Gastroesophageal sphincter (tissue), 4 donors: Measurements from ENCODE around the gene DMKN. TPM values are rescaled to one million over a fixed set of nuclear protein-coding genes. Genes with fewer than 3 reads are reported as not detected.

Experiments
- ATAC-seq: fragments of 150-250 bp; one replicate; pipeline ENCODE4 v1.9.1; 2016; ENCODE audit warnings: mild to moderate bottlenecking, moderate library complexity
- H3K27ac ChIP-seq, 4 donors: fragments of 200-600 bp; sonication (generic) in 3 of 4; 1 replicate in 3 of 4; 2 replicates in 1 of 4; pipeline ENCODE4 v1.5.1; 2016 to 2019
- H3K27me3 ChIP-seq: fragments of 200-600 bp; sonication (generic); one replicate; pipeline ENCODE4 v1.5.1; 2019
- H3K36me3 ChIP-seq, 2 donors: fragments of 200-600 bp; sonication (generic); one replicate each; pipeline ENCODE4 v1.5.1; 2019; ENCODE audit warnings: control low read depth in 1 of 2
- H3K4me1 ChIP-seq, 3 donors: fragments of 200-600 bp; sonication (generic); 1 replicate in 2 of 3; 2 replicates in 1 of 3; pipeline ENCODE4 v1.5.1; 2016 to 2019; ENCODE audit warnings: control low read depth in 2 of 3
- H3K4me3 ChIP-seq, 2 donors: fragments of 200-600 bp; sonication (generic); one replicate each; pipeline ENCODE4 v1.5.1; 2019; ENCODE audit warnings: mild to moderate bottlenecking in 1 of 2, moderate library complexity in 1 of 2
- H3K9me3 ChIP-seq, 3 donors: fragments of 200-600 bp; sonication (generic); one replicate each; pipeline ENCODE4 v1.5.1; 2017 to 2019; ENCODE audit warnings: control low read depth in 2 of 3
- EP300 ChIP-seq: sonication (generic); formaldehyde crosslinking; IDR thresholded peaks from one replicate; pipeline ENCODE4 v1.6.1; 2017; ENCODE audit warnings: antibody characterized with exemption, mild to moderate bottlenecking
- POLR2A ChIP-seq, 2 donors: fragments of 450-650 bp; IDR thresholded peaks; one replicate each; pipeline ENCODE4 v1.6.1; 2017; ENCODE audit warnings: antibody characterized with exemption in 2 of 2, mild to moderate bottlenecking in 2 of 2, moderate library complexity in 1 of 2
- POLR2AphosphoS5 ChIP-seq: sonication (generic); formaldehyde crosslinking; IDR thresholded peaks from one replicate; pipeline ENCODE4 v1.6.1; 2017; ENCODE audit warnings: antibody characterized with exemption
- WGBS, 2 donors: methylation state at CpG; one replicate each; pipeline ENCODE4 v1.1.5; 2018; ENCODE audit warnings: low coverage in 1 of 2; 5-methylcytosine and 5-hydroxymethylcytosine counted together
- total RNA-seq, 4 donors: library from RNA; depleted of rRNA; stranded (reverse); fragments of >200 nt; gene quantifications; one replicate each; pipeline ENCODE4 v1.1.0, GENCODE V29; 2016
- TF ChIP-seq, protein P1 (sequence below), 4 experiments: fragments of 200-600 bp in 2 of 4; fragments of 450-650 bp in 2 of 4; sonication (generic) in 1 of 4; IDR thresholded peaks; one replicate each; pipeline ENCODE4 v1.5.1; 2017 to 2019; ENCODE audit warnings: antibody characterized with exemption in 4 of 4, mild to moderate bottlenecking in 2 of 4, moderate library complexity in 2 of 4

The DMKN gene
- total RNA-seq, 4 donors from 2014 or later: 5.6 to 20.0 (median 9.0) TPM

DNA sequence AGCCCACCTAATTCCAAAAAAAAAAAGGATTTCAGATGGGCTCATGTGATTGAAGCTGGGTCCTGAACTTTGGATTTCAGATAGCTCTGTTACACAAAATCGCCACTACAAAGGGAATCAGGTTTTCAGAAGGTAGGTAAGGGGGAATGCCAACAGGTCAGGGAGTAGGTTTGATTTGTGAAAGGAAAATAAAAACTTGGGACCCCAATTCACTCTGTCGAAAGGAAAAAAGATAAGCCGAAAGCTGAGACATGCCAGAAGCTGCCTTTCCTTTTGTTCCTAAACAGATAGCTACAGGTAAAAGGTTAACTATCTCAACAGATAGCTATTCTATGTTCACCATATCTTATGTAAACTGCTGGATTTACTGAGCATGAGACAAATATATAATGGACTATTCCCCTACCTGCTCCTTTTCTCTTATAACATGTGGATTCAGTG, 27.2 kb downstream of the DMKN start:
- WGBS, 2 donors: 59 to 60% methylated on average over 3 of the region's 3 CpGs
- Histone ChIP-seq H3K36me3 (no peaks in the 10 kb centered on the region), H3K27me3 (peaks cover 40% of the 10 kb centered on the region), H3K4me3 (no peak overlapping the region), H3K4me1 (no peaks in the 10 kb centered on the region), H3K27ac (no peak overlapping the region), H3K9me3 (no peaks in the 10 kb centered on the region)
- TF ChIP-seq POLR2A (IDR thresholded peaks at IDR 0.05) (no peak), EP300 (no peak), POLR2AphosphoS5 (no peak)
- TF ChIP-seq, protein P1, sequence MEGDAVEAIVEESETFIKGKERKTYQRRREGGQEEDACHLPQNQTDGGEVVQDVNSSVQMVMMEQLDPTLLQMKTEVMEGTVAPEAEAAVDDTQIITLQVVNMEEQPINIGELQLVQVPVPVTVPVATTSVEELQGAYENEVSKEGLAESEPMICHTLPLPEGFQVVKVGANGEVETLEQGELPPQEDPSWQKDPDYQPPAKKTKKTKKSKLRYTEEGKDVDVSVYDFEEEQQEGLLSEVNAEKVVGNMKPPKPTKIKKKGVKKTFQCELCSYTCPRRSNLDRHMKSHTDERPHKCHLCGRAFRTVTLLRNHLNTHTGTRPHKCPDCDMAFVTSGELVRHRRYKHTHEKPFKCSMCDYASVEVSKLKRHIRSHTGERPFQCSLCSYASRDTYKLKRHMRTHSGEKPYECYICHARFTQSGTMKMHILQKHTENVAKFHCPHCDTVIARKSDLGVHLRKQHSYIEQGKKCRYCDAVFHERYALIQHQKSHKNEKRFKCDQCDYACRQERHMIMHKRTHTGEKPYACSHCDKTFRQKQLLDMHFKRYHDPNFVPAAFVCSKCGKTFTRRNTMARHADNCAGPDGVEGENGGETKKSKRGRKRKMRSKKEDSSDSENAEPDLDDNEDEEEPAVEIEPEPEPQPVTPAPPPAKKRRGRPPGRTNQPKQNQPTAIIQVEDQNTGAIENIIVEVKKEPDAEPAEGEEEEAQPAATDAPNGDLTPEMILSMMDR (IDR thresholded peaks at IDR 0.05): no peak
- no peak for ATAC-seq

DNA sequence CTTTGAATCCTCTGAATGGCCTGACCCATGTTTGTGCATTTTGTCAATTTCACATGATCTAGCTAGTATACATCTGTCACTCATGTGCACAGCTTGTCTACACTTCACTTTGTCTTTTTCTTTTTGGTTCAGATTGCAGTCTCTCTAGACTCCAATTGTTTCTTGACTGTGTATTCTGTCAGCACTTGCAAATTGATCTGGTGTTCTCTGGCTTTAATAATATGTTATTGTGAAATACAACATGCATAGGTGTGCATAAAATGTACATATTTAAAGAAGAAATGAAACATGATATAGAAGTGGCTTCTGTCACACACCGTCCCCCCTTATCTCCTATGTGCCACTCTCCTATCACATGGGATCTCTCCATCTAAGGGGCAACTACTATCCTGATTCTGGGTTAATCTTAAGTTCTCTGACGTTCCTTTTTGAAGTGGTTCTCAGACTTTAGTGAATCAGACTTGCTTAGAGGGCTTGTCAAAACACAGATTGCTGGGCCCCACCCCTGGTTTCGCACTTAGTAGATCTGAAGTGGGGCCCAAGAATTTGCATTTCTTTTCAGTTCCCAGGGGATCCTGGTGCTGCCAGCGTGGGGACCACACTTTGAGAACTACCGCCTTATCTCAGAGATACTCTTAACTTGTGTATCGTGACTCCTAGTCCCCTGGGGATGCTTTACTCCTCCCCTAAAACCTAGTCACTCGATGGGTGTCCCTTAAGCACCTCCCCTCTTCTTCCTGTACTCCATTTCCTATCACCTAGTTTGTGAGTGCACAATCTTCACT, 29.0 kb downstream of the DMKN start:
- Histone ChIP-seq H3K4me1 (no peaks in the 10 kb centered on the region), H3K9me3 (no peaks in the 10 kb centered on the region), H3K27me3 (peaks cover 27% of the 10 kb centered on the region), H3K4me3 (no peak overlapping the region), H3K27ac (no peak overlapping the region), H3K36me3 (no peaks in the 10 kb centered on the region)
- no peak for ATAC-seq
- TF ChIP-seq POLR2A (IDR thresholded peaks at IDR 0.05): no peak
- no peak for TF ChIP-seq POLR2AphosphoS5
- TF ChIP-seq EP300: no peak
- TF ChIP-seq, protein P1 (IDR thresholded peaks at IDR 0.05): no peak
- 48 to 55% methylated on average over 6 to 7 of the region's 7 CpGs for WGBS, 2 donors

DNA sequence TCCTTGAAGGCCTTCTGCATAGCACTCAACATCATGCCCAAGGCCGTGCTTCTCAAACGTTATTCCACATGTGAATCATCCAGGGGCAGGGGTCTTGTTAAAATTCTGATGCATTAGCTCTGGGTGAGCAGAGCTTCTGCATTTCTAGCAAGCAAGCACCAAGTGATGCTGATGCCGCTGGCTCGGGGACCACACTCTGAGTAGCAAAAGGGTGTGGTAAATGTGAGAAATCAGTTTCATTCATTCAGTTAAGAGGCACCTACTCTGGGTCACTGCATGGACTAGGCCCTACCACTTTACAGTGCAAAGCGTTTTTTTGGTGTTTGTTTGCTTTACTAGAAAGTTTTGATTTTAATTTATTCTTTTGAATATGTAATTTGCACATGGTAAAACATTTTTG, 30.4 kb downstream of the DMKN start:
- 65 to 69% methylated on average over 1 to 5 of the region's 5 CpGs for WGBS, 2 donors
- Histone ChIP-seq H3K27ac (no peak overlapping the region), H3K4me1 (no peaks in the 10 kb centered on the region), H3K4me3 (no peak overlapping the region), H3K9me3 (no peaks in the 10 kb centered on the region), H3K36me3 (no peaks in the 10 kb centered on the region), H3K27me3 (peaks cover 14% of the 10 kb centered on the region)
- TF ChIP-seq EP300 (no peak), POLR2A (IDR thresholded peaks at IDR 0.05) (no peak), POLR2AphosphoS5 (no peak)
- TF ChIP-seq, protein P1 (IDR thresholded peaks at IDR 0.05): no peak
- ATAC-seq: no peak

DNA sequence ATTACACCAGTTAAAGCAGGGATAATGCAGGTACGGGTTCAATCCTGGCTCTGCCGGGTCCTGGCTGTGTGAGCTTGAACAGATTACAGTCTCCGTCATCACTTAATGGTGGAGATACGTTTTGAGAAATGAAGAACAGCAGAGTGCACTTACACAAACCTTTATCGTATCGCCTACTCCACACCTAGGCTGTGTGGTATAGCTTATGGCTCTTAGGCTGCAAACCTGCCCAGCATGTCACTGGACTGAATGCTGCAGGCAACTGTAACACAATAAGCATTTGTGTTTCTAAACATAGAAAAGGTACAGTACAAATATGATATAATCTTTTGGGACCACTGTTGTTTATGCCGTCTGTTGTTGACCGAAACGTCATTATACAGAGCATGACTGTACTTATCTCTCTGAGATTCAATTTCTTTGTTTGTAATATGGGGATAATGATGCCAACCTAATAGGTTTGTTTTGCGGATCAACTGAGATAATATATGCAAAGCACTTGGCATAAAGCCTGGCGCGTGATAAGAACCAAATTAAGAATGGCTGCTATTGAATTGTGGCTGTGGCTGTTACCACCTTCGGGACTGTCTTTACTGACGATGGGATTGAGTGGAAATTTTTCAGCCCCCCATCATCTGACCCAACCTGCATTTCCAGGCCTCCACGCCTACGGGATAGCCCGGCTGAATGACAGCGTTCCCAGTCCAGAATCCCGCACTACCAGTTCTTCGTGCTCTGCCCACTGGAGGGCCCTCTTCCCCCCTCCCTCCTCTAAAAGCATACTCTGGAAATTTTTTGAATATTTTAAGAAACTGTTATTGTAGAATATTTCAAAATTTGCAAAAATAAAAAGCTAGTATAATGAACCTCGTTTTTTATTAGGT, 34.4 kb downstream of the DMKN start:
- Histone ChIP-seq H3K4me3 (no peak overlapping the region), H3K27ac (no peak overlapping the region), H3K36me3 (no peaks in the 10 kb centered on the region), H3K4me1 (no peaks in the 10 kb centered on the region), H3K27me3 (peaks cover 5% of the 10 kb centered on the region), H3K9me3 (no peaks in the 10 kb centered on the region)
- 74 to 79% methylated on average over 15 to 20 of the region's 21 CpGs for WGBS, 2 donors
- no peak for ATAC-seq
- TF ChIP-seq POLR2A (IDR thresholded peaks at IDR 0.05) (no peak), POLR2AphosphoS5 (no peak)
- TF ChIP-seq, protein P1 (IDR thresholded peaks at IDR 0.05): no peak
